Measurements from ENCODE around the gene CACNB1. TPM values are rescaled to one million over a fixed set of nuclear protein-coding genes. Genes with fewer than 3 reads are reported as not detected.

Gene CACNB1
- total and polyA plus RNA-seq, 8 donors = 2.4 to 57.2 (median 6.3) TPM

DNA sequence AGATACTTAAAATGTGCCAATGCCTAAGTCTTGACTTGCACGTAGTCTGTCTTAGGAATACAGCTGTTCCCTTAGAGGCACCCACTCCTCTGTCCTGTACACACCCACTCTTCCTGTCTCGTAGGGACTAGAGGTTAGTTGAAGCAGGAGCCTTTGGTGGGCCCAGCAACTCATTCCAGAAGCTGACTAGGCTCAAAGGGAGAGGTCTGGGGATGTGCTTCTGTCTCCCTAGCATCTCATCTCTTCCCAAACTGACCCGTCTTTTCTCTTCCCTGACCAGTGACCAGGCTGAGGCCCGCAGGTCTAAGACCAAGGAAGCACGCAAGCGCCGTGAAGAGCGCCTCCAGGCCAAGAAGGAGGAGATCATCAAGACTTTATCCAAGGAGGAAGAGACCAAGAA, 6.8 kb upstream of the CACNB1 start:
- peaks cover 17 to 43% (median 30%) of the 10 kb centered on the region in 4 donors for H3K4me1 ChIP-seq
- TF ChIP-seq EP300 (IDR thresholded peaks at IDR 0.05) (no peak), POLR2A (IDR thresholded peaks at IDR 0.05) (no peak), POLR2AphosphoS5 (IDR thresholded peaks at IDR 0.05) (no peak)
- TF ChIP-seq, protein P1, sequence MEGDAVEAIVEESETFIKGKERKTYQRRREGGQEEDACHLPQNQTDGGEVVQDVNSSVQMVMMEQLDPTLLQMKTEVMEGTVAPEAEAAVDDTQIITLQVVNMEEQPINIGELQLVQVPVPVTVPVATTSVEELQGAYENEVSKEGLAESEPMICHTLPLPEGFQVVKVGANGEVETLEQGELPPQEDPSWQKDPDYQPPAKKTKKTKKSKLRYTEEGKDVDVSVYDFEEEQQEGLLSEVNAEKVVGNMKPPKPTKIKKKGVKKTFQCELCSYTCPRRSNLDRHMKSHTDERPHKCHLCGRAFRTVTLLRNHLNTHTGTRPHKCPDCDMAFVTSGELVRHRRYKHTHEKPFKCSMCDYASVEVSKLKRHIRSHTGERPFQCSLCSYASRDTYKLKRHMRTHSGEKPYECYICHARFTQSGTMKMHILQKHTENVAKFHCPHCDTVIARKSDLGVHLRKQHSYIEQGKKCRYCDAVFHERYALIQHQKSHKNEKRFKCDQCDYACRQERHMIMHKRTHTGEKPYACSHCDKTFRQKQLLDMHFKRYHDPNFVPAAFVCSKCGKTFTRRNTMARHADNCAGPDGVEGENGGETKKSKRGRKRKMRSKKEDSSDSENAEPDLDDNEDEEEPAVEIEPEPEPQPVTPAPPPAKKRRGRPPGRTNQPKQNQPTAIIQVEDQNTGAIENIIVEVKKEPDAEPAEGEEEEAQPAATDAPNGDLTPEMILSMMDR (IDR thresholded peaks at IDR 0.05) = no peak
- no peaks in the 10 kb centered on the region for H3K9me3 ChIP-seq
- no peak overlapping the region for H3K27ac ChIP-seq
- H3K4me3 ChIP-seq = no peak overlapping the region
- 82 to 92% (median 87%) methylated on average over 8 of the region's 8 CpGs for WGBS, 5 donors
- H3K36me3 ChIP-seq = peaks cover 40 to 43% (median 41%) of the 10 kb centered on the region in 4 donors
- intact Hi-C loops (cut with DNase I; ENCODE audit: low total_unique reads) = no loop called here
- no peak for DNase-seq
- peaks cover 0 to 2% (median 0%) of the 10 kb centered on the region in 3 donors for H3K27me3 ChIP-seq

DNA sequence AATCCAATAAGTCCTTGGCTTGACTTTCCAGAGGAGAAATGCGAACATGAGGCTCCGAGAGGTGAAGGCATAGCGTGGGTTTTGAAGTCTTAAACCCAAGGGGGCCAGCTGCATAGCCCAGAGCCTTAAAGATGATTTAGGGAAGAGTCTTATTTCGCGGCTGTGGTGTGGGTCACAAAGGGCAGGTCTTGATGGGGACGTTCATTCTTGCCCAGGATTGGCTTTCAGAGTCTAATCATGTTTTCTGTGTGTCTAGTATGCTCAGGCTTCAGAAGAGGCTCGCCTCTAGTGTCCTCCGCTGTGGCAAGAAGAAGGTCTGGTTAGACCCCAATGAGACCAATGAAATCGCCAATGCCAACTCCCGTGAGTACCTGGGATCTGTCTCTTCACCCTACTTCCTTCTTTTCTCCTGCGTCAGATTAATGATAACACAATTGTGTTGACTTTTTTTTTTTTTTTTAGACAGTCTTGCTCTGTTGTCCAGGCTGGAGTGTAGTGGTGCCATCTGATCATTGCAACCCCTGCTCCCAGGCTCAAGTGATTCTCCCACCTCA, 3.6 kb upstream of the CACNB1 start:
- peak overlapping the region; percentile 82 to 92 (median 87) for H3K4me3 ChIP-seq
- DNase-seq = no peak
- H3K9me3 ChIP-seq = no peaks in the 10 kb centered on the region
- H3K27ac ChIP-seq = peak overlapping the region in 4 of 5 donors; percentile 94 to 97 (median 96)
- H3K36me3 ChIP-seq = peaks cover 40 to 43% (median 41%) of the 10 kb centered on the region in 4 donors
- intact Hi-C loops (cut with DNase I; ENCODE audit: low total_unique reads) = no loop called here
- TF ChIP-seq POLR2AphosphoS5 (IDR thresholded peaks at IDR 0.05) = no peak
- TF ChIP-seq, protein P1 (IDR thresholded peaks at IDR 0.05) = no peak
- no peak for TF ChIP-seq EP300 (IDR thresholded peaks at IDR 0.05)
- no peak for TF ChIP-seq POLR2A (IDR thresholded peaks at IDR 0.05)
- no peaks in the 10 kb centered on the region for H3K27me3 ChIP-seq
- WGBS, 5 donors = 16 to 37% (median 27%) methylated on average over 11 of the region's 11 CpGs
- H3K4me1 ChIP-seq = peaks cover 32 to 61% (median 49%) of the 10 kb centered on the region in 4 donors

DNA sequence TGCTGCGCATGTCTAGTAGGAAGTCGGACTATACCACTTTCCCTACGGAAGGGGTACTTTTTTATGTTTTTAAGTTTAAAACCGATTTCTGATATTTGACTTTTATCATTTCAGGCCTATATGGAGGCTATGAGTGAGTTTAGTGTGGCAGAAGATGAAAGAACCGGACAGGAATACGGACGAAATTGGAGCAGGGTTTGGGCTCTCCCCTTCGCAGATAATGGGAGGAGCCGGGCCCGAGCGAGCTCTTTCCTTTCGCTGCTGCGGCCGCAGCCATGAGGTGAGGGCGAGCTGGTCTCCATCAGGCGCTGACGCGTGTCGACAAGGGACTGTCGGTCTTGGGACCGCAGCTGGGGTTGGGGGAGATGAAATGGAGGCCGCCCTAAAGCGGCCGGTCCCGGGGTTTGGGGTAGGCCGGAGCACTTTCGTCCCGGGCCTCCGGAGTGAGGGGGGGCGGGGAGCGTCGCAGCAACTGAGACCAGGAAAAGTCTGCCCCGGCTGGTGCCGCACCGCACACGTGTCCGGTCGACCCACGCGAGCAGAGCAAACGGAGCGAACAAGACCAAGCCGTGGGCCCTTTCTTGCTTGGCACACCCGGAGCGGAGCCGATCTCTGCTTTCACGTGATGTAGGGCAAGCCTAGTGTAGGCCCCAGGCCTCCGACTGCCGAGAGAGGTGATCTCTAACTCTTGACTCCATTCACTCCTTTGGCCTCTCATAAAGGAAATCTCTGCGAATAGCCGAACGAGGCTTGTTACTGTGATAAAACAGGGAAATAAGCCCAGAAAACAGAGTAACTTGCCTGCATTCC, 2.8 kb upstream of the CACNB1 start, which contains the start of gene RPL19:
RPL19 (plus strand) TSS at position 214 of the 810 bp plus-strand sequence; CDS start at position 276, 62 bp downstream.
- Histone ChIP-seq H3K9me3 (no peaks in the 10 kb centered on the region), H3K27me3 (no peaks in the 10 kb centered on the region), H3K4me3 (peak within 1 kb of the TSS; percentile 82 to 92 (median 87)), H3K27ac (peak within 1 kb of the TSS; percentile 94 to 97 (median 96)), H3K4me1 (peaks cover 38 to 69% (median 57%) of the 10 kb centered on the region in 4 donors), H3K36me3 (peaks cover 40 to 42% (median 41%) of the 10 kb centered on the region in 4 donors)
- TF ChIP-seq POLR2A (IDR thresholded peaks at IDR 0.05) = no peak
- TF ChIP-seq POLR2AphosphoS5 (IDR thresholded peaks at IDR 0.05) = peak in 2 of 3 donors; percentile 72 to 76
- WGBS, 5 donors = 0 to 1% (median 1%) methylated on average over 19 to 52 of the region's 52 CpGs
- intact Hi-C loops (cut with DNase I; ENCODE audit: low total_unique reads) = no loop called here
- DNase-seq = peak in 1 of 2 donors; percentile 81

DNA sequence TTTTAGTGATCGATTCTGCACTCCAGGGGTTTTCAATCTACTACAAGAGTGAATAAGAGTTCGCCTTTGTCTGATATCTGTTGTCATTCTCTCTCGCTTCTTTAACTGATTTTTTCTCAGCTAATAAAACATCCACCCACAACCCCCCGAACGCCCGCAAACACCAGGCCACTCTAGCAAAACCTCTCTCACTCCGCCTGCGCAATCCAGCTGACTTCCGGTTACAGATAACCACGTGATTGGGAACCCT, 2.3 kb upstream of the CACNB1 start:
- TF ChIP-seq, protein P1 (IDR thresholded peaks at IDR 0.05) = no peak
- no peak for TF ChIP-seq EP300 (IDR thresholded peaks at IDR 0.05)
- peak in 2 of 3 donors; percentile 78 to 87 for TF ChIP-seq POLR2AphosphoS5 (IDR thresholded peaks at IDR 0.05)
- H3K36me3 ChIP-seq = peaks cover 34 to 37% (median 35%) of the 10 kb centered on the region in 4 donors
- peak overlapping the region; percentile 94 to 97 (median 96) for H3K27ac ChIP-seq
- peaks cover 38 to 74% (median 61%) of the 10 kb centered on the region in 4 donors for H3K4me1 ChIP-seq
- intact Hi-C loops (cut with DNase I; ENCODE audit: low total_unique reads) = no loop called here
- H3K9me3 ChIP-seq = no peaks in the 10 kb centered on the region
- DNase-seq = peak; percentile 91 to 97
- no peaks in the 10 kb centered on the region for H3K27me3 ChIP-seq
- 0 to 1% (median 0%) methylated on average over 10 of the region's 10 CpGs for WGBS, 5 donors
- peak overlapping the region; percentile 82 to 92 (median 87) for H3K4me3 ChIP-seq
